ENCODE results near the gene ALK. TPM values are rescaled to one million over a fixed set of nuclear protein-coding genes. Genes with fewer than 3 reads are reported as not detected.

Gene ALK
- polyA plus RNA-seq, 2 of the 4 experiments (the other 2 are of a cell fraction) = not detected

DNA sequence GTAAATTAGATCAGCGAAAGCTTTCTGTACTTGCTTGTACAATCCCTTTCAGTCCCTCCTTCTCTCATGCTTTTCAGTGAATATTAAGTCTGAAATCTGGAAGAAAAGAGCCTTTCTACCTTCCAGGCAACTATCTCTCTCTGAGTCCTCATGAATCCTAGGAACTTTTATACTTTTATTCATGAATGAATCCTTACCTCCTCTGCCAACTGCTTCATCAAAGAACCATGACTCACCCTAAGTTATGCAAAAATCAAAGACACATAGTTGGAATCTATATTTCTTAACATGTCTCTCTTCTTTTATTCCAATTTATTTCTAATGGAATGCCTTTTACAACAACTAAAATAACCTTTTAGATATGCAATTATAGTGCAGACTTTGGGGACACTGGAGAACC lies 412.0 kb downstream of the ALK start:
- POLR2A ChIA-PET = no interaction called here
- H3K4me3 ChIP-seq = no peak overlapping the region
- FAIRE-seq = no peak
- no peaks in the 10 kb centered on the region for H3K4me1 ChIP-seq
- no peak overlapping the region for H3K4me2 ChIP-seq
- no peak for TF ChIP-seq BHLHE40 (IDR thresholded peaks at IDR 0.05; ENCODE audit: low read depth, low read length)
- TF ChIP-seq ELK1 (IDR thresholded peaks at IDR 0.05; ENCODE audit: low read depth, low read length) = no peak
- TF ChIP-seq, protein P1, sequence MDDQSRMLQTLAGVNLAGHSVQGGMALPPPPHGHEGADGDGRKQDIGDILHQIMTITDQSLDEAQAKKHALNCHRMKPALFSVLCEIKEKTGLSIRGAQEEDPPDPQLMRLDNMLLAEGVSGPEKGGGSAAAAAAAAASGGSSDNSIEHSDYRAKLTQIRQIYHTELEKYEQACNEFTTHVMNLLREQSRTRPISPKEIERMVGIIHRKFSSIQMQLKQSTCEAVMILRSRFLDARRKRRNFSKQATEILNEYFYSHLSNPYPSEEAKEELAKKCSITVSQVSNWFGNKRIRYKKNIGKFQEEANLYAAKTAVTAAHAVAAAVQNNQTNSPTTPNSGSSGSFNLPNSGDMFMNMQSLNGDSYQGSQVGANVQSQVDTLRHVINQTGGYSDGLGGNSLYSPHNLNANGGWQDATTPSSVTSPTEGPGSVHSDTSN (IDR thresholded peaks at IDR 0.05) = no peak
- TF ChIP-seq CBX8 (IDR thresholded peaks at IDR 0.05) = no peak
- TF ChIP-seq USF2 (IDR thresholded peaks at IDR 0.05) = no peak
- TF ChIP-seq HEYL (CRISPR knock-in tag; IDR thresholded peaks at IDR 0.05) = no peak
- no peak for TF ChIP-seq MYC (IDR thresholded peaks at IDR 0.05; ENCODE audit: borderline replicate concordance, low read length)
- no peak for TF ChIP-seq ZFP36 (IDR thresholded peaks at IDR 0.05; ENCODE audit: borderline replicate concordance, partially characterized antibody)
- TF ChIP-seq HMGXB4 (CRISPR knock-in tag; IDR thresholded peaks at IDR 0.05; ENCODE audit: borderline replicate concordance) = no peak
- no peak for TF ChIP-seq TFCP2L1 (CRISPR knock-in tag; IDR thresholded peaks at IDR 0.05)
- no peak for TF ChIP-seq JUNB (IDR thresholded peaks at IDR 0.05)
- TF ChIP-seq CTCF (IDR thresholded peaks at IDR 0.05) = no peak
- TF ChIP-seq E2F6 (IDR thresholded peaks at IDR 0.05; ENCODE audit: borderline replicate concordance, low read depth) = no peak
- no peak for TF ChIP-seq NFE2L2 (conservative IDR thresholded peaks at IDR 0.05; ENCODE audit: low read length)
- TF ChIP-seq EHF (CRISPR knock-in tag; IDR thresholded peaks at IDR 0.05) = no peak
- no peak for TF ChIP-seq CHD4 (IDR thresholded peaks at IDR 0.05; ENCODE audit: borderline replicate concordance)
- no peak for TF ChIP-seq HOXB5 (CRISPR knock-in tag; IDR thresholded peaks at IDR 0.05)
- no peak for TF ChIP-seq POLR2A (IDR thresholded peaks at IDR 0.05; ENCODE audit: low read length)
- no peak for TF ChIP-seq GATA3 (IDR thresholded peaks at IDR 0.05; ENCODE audit: borderline replicate concordance)
- TF ChIP-seq ZSCAN20 (CRISPR knock-in tag; IDR thresholded peaks at IDR 0.05) = no peak
- 79% methylated on average over 1 of the region's 1 CpG for WGBS (ENCODE audit: missing lambda C conversion rate)
- CTCF ChIA-PET = interaction anchor here (1.1 kb wide), 1 partner anchor 17 kb away, joined by 3 read pairs; no protein-coding TSS in a partner anchor
- ATAC-seq = no peak
- no peak overlapping the region for H3K27ac ChIP-seq
- no peak for DNase-seq (ENCODE audit: low read depth in 1 of 2, low spot score in 1 of 2)
- 0 out of 3 replicates have a peak, but pooled peaks cover 3% of the 10 kb centered on the region for H3K9me3 ChIP-seq

GRCh38 chr2:29504746-29505145 lies 416.6 kb downstream of the ALK start:
- 7% methylated on average over 3 of the region's 3 CpGs for WGBS (ENCODE audit: missing lambda C conversion rate)
- POLR2A ChIA-PET = no interaction called here
- no peak for FAIRE-seq
- Histone ChIP-seq H3K27ac (no peak overlapping the region), H3K9me3 (no peaks in the 10 kb centered on the region; the same call in 2 of the 3 replicates), H3K4me2 (no peak overlapping the region), H3K4me3 (no peak overlapping the region), H3K4me1 (peaks cover 3% of the 10 kb centered on the region; the same call in 1 of the 3 replicates)
- DNase-seq (ENCODE audit: low read depth in 1 of 2, low spot score in 1 of 2) = no peak
- no peak for TF ChIP-seq CBX8 (IDR thresholded peaks at IDR 0.05)
- CTCF ChIA-PET = no interaction called here
- ATAC-seq = no peak

Data from A549 (cell line).